ENCODE data around the gene SPEF2. TPM values are rescaled to one million over a fixed set of nuclear protein-coding genes. Genes with fewer than 3 reads are reported as not detected.

SPEF2 gene
- total and polyA plus RNA-seq, 8 donors = 4.1 to 11.8 (median 6.2) TPM

DNA sequence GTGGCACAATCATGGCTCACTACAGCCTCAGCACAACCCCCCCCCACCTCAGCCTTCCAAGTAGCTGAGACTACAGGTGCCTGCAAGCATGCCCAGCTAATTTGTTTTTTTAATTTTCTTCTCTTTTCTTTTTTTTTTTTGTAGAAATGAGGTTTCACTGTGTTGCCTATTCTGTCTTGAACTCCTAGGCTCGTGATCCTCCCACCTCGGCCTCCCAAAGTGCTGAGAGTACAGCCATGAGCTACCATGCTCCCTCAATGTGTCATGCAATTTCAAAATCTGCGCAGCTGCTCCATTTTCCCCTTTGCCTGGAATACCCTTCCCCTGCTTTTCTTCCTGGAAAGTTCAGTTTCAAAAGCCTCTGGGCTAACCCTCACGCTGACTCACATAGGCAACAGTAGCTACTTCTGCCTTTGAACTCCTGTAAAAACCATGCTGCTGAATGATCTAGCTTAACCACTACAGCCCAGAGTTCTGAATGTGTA, 168.0 kb downstream of the SPEF2 start:
- FAIRE-seq = no peak
- WGBS, 2 donors = 88 to 98% methylated on average over 4 of the region's 4 CpGs
- TF ChIP-seq, protein P1, sequence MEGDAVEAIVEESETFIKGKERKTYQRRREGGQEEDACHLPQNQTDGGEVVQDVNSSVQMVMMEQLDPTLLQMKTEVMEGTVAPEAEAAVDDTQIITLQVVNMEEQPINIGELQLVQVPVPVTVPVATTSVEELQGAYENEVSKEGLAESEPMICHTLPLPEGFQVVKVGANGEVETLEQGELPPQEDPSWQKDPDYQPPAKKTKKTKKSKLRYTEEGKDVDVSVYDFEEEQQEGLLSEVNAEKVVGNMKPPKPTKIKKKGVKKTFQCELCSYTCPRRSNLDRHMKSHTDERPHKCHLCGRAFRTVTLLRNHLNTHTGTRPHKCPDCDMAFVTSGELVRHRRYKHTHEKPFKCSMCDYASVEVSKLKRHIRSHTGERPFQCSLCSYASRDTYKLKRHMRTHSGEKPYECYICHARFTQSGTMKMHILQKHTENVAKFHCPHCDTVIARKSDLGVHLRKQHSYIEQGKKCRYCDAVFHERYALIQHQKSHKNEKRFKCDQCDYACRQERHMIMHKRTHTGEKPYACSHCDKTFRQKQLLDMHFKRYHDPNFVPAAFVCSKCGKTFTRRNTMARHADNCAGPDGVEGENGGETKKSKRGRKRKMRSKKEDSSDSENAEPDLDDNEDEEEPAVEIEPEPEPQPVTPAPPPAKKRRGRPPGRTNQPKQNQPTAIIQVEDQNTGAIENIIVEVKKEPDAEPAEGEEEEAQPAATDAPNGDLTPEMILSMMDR (IDR thresholded peaks at IDR 0.05) = no peak

DNA sequence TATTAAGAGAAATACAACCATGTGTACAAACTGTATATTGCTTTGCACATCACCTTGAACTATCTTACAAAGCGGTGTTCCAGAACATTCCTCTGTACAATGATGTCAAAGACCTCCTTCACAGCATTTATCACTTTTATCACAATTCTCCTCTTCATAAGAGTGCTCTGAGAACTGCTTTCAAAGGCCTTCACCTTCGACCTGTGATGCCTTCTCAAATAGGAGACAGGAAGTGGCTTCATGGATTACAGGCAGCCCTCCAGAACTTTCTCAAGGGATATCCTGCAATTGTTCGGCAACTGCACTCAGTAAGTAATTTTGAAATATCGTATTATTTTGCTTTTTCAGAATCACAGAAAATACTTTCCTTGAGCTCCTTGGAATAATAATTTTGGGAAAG, 171.1 kb downstream of the SPEF2 start:
- Histone ChIP-seq H3K4me3 (no peak overlapping the region), H3K4me1 (no peaks in the 10 kb centered on the region), H3K9me3 (no peaks in the 10 kb centered on the region), H3K27me3 (no peaks in the 10 kb centered on the region), H3K27ac (no peak overlapping the region), H3K36me3 (no peaks in the 10 kb centered on the region)
- FAIRE-seq (no peak), ATAC-seq (no peak), DNase-seq (no peak)
- 73 to 80% methylated on average over 4 of the region's 4 CpGs for WGBS, 2 donors
- TF ChIP-seq, protein P1 (IDR thresholded peaks at IDR 0.05) = no peak
- intact Hi-C loops (cut with DNase I) = loop anchor here in 1 of 3 donors (10.0 kb wide), 1 partner anchor 136 kb away; no protein-coding TSS in a partner anchor

More for the DNA sequence above, 168.0 kb downstream of the SPEF2 start:
- Histone ChIP-seq H3K4me3 (no peak overlapping the region), H3K9me3 (no peaks in the 10 kb centered on the region), H3K27me3 (no peaks in the 10 kb centered on the region), H3K4me1 (no peaks in the 10 kb centered on the region), H3K36me3 (no peaks in the 10 kb centered on the region), H3K27ac (no peak overlapping the region)
- DNase-seq (no peak), ATAC-seq (peak in 1 of 4 donors; percentile 40)
- intact Hi-C loops (cut with DNase I) = loop anchor here in 1 of 3 donors (10.0 kb wide), 1 partner anchor 139 kb away; no protein-coding TSS in a partner anchor

DNA sequence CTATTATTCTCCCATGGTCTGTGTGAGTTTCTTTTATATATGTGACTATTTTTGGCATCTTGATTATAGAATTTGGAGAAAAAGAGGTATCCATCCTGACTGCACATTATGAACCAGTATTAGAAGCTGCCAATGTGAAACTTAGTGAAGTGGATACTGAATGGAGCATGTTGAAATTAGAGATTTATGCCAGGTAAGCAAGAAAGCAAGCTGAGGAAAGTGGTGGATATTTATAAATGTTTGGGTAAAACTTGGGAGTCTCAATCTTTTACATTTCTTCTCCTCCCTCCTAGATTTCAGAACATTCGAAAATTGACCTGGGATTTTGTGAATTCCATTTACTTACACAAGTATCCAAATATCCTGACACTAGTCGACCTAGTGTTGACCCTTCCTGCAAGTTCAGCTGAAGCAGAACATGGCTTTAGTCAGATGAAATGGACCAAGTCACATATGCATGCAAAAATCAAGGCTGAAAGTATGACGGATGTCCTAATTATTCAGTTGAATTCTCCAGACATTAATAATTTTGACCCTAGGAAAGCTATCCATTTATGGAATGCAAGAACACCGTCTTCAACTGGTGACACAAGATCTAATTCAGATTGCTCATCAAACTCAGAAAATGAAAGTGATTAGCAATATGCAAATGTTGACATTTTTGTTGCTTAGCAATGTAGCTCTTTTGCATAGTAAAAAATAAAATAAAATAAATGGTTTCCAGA, 172.2 kb downstream of the SPEF2 start:
- FAIRE-seq (no peak), ATAC-seq (no peak), DNase-seq (no peak)
- TF ChIP-seq, protein P1 (IDR thresholded peaks at IDR 0.05) = no peak
- Histone ChIP-seq H3K27me3 (no peaks in the 10 kb centered on the region), H3K27ac (no peak overlapping the region), H3K4me1 (no peaks in the 10 kb centered on the region), H3K36me3 (no peaks in the 10 kb centered on the region), H3K9me3 (no peaks in the 10 kb centered on the region), H3K4me3 (no peak overlapping the region)
- intact Hi-C loops (cut with DNase I) = loop anchor here in 1 of 3 donors (10.0 kb wide), 1 partner anchor 135 kb away; no protein-coding TSS in a partner anchor
- WGBS, 2 donors = 69 to 72% methylated on average over 4 of the region's 4 CpGs

DNA sequence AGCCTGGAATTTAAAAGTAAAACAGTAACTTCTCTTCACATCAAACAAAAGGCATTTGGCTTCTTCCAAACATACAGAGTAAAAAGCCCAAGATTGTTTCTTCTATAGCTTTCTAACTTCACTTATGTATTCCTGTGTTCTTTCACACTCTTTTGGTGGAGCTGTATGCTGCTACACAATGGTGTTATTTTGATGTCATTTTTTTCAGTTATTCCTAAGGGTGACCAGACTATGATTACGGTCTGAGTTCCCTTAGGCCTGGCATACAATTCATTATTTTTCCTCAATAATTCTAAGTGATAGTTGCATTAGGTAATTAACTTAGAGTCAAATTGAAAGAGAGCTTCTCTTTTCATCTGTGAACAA, 172.8 kb downstream of the SPEF2 start:
- Histone ChIP-seq H3K4me3 (no peak overlapping the region), H3K9me3 (no peaks in the 10 kb centered on the region), H3K27me3 (no peaks in the 10 kb centered on the region), H3K4me1 (no peaks in the 10 kb centered on the region), H3K27ac (no peak overlapping the region), H3K36me3 (no peaks in the 10 kb centered on the region)
- TF ChIP-seq, protein P1 (IDR thresholded peaks at IDR 0.05) = no peak
- WGBS, 2 donors = 95 to 98% methylated on average over 1 of the region's 1 CpG
- DNase-seq (no peak), FAIRE-seq (no peak), ATAC-seq (no peak)
- intact Hi-C loops (cut with DNase I) = no loop called here

DNA sequence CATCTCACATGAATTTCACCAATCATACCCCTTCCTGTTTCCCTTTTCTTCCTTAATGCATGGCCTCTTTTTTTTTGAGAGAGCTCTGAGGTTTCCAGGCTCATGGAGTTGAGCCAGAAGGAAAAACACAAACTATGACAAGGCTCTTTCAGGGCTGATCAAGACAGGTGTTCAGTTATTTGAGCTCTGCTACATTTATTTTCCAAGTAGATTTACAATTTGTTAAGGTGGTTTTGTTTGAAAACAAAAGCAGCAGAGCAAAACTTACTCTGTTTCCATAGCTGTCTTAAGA, 176.6 kb downstream of the SPEF2 start:
- DNase-seq (no peak), FAIRE-seq (no peak), ATAC-seq (no peak)
- Histone ChIP-seq H3K9me3 (no peaks in the 10 kb centered on the region), H3K36me3 (no peaks in the 10 kb centered on the region), H3K27ac (no peak overlapping the region), H3K27me3 (no peaks in the 10 kb centered on the region), H3K4me3 (no peak overlapping the region), H3K4me1 (no peaks in the 10 kb centered on the region)
- TF ChIP-seq, protein P1 (IDR thresholded peaks at IDR 0.05) = no peak
- intact Hi-C loops (cut with DNase I) = no loop called here

Measured in pancreas (tissue), 10 donors.